Activated CD8-positive, alpha-beta memory T cell treated with anti-CD3 and anti-CD28 coated beads, Interleukin-2, amount 10 ng/mL, durations not matched to agents 7 days and 5 days (primary cell): Measurements from ENCODE around the gene SERINC1. TPM values are rescaled to one million over a fixed set of nuclear protein-coding genes. Genes with fewer than 3 reads are reported as not detected.
A peak's percentile ranks its signal among the peaks of the same experiment; 100 is the strongest.
"Not testable (repeated sequence)": the region's sequence is repeated elsewhere in the genome, so short reads cannot be mapped to it uniquely, and the experiment has no call there.

Experiments
- ATAC-seq: fragments of 150-1000 bp; cut with Tn5 transposase; one replicate; pipeline ENCODE4 v1.10.0; 2021; ENCODE audit warnings: moderate library complexity
- CTCF ChIA-PET: fragments of 350-600 bp; sonication (Branson Sonifier 250); formaldehyde crosslinking; loops from one replicate; lab custom pipeline; 2021; ENCODE audit warnings: antibody characterized with exemption; lab: Charles Lee
- DNase-seq: peaks from one replicate; pipeline ENCODE4 v3.0.0-alpha.2; 2020
- H3K27ac Mint-ChIP-seq: one replicate; pipeline ENCODE4 v1.8.0; 2021; ENCODE audit warnings: mild to moderate bottlenecking, mixed read lengths
- H3K27me3 Mint-ChIP-seq: one replicate; pipeline ENCODE4 v1.8.0; 2021; ENCODE audit warnings: mixed read lengths
- H3K36me3 Mint-ChIP-seq: one replicate; pipeline ENCODE4 v1.8.0; 2021; ENCODE audit warnings: mild to moderate bottlenecking, mixed read lengths
- H3K4me1 Mint-ChIP-seq: one replicate; pipeline ENCODE4 v1.8.0; 2021; ENCODE audit warnings: mixed read lengths
- H3K4me3 Mint-ChIP-seq: one replicate; pipeline ENCODE4 v1.8.0; 2021; ENCODE audit warnings: mild to moderate bottlenecking, moderate library complexity, mixed read lengths
- H3K9me3 Mint-ChIP-seq: one replicate; pipeline ENCODE4 v1.8.0; 2022; ENCODE audit warnings: low read depth, mixed read lengths
- total RNA-seq, 2 experiments: library from RNA; stranded (reverse); gene quantifications; one replicate each; pipeline ENCODE4 v1.2.3, GENCODE V29; 2021

The SERINC1 gene
- total RNA-seq, 2 experiments from 2014 or later: 37.6 to 52.4 TPM

DNA sequence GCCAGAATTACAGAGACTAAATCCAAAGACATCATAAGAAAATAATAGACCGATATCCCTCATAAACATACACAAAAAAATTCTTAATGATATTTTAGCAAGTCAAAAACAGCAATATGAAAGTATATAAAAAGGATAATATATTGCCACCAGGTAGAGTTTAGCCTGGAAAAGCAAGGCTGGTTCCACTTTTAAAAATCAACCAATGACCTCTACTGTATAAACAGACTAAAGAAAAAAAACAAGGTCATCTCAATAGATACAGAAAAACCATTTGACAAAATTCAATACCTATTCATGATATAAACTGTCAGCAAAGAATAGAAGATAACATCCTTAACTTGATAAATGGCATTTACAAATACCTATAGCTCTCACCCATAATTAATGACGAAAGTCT, 9.7 kb downstream of the SERINC1 start:
- Mint-ChIP-seq H3K36me3 (peaks cover 61% of the 10 kb centered on the region), H3K9me3 (no peaks in the 10 kb centered on the region), H3K27ac (no peak overlapping the region), H3K4me1 (peaks cover 33% of the 10 kb centered on the region), H3K4me3 (no peak overlapping the region), H3K27me3 (no peaks in the 10 kb centered on the region)
- no peak for ATAC-seq
- CTCF ChIA-PET: no interaction called here
- no peak for DNase-seq

- ATAC-seq, H3K9me3 Mint-ChIP-seq, DNase-seq, H3K27ac Mint-ChIP-seq, H3K4me3 Mint-ChIP-seq, H3K27me3 Mint-ChIP-seq: not testable (repeated sequence)
- Mint-ChIP-seq H3K36me3 (peaks cover 57% of the 10 kb centered on the region), H3K4me1 (peaks cover 29% of the 10 kb centered on the region)
- CTCF ChIA-PET: interaction anchor here (1.4 to 1.5 kb wide), 2 partner anchors 12 to 28 kb away, joined by 4 to 5 read pairs; no protein-coding TSS in a partner anchor
These were observed 11.7 kb downstream of the SERINC1 start for GRCh38 chr6:122459865-122460416.

GRCh38 chr6:122459240-122459639, 12.4 kb downstream of the SERINC1 start:
- no peaks in the 10 kb centered on the region for H3K9me3 Mint-ChIP-seq
- no peak for ATAC-seq

DNA sequence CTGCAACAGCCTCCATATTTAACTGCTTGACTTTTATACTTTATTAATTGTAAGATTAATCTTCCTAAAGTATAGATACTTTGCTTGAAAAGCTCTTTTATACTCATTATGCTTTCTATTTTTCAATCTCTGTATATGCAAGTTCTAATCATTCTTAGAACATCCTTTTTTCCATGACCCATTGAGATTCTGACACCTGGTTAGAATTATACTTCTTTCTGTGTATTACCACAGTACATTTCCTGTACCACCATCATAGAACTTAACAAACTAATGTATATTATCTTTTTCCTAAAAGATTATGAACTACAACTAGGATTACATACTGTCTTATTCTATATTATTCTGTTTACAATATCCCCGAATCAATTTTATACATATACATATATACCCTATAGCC, 13.5 kb downstream of the SERINC1 start:
- Mint-ChIP-seq H3K36me3 (peaks cover 66% of the 10 kb centered on the region), H3K9me3 (no peaks in the 10 kb centered on the region), H3K4me1 (peaks cover 26% of the 10 kb centered on the region), H3K4me3 (no peak overlapping the region), H3K27ac (peak overlapping the region; percentile 56), H3K27me3 (no peaks in the 10 kb centered on the region)
- CTCF ChIA-PET: no interaction called here
- ATAC-seq (peak; percentile 39), DNase-seq (no peak)

More at GRCh38 chr6:122459240-122459639, 12.4 kb downstream of the SERINC1 start:
- Mint-ChIP-seq H3K4me1 (peaks cover 28% of the 10 kb centered on the region), H3K27ac (peak overlapping the region; percentile 40), H3K27me3 (no peaks in the 10 kb centered on the region), H3K36me3 (peaks cover 63% of the 10 kb centered on the region), H3K4me3 (no peak overlapping the region)
- no peak for DNase-seq
- CTCF ChIA-PET: interaction anchor here (1.4 to 1.5 kb wide), 2 partner anchors 13 to 27 kb away, joined by 4 to 5 read pairs; no protein-coding TSS in a partner anchor

DNA sequence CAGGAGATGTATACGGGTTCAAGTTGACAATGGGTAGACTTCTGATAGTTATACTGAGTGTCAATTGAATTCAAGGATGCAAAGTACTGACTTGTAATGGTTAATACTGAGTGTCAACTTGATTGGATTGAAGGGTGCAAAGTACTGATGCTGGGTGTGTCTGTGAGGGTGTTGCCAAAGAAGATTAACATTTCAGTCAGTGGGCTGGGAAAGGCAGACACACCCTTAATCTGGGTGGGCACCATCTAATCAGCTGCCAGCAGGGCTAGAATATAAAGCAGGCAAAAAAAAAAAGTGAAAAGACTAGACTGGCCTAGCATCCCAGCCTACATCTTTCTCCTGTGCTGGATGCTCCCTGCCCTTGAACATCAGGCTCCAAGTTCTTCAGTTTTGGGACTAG, 16.5 kb downstream of the SERINC1 start:
- H3K27me3 Mint-ChIP-seq, H3K27ac Mint-ChIP-seq, ATAC-seq, H3K4me3 Mint-ChIP-seq, H3K9me3 Mint-ChIP-seq, DNase-seq, CTCF ChIA-PET: not testable (repeated sequence)
- Mint-ChIP-seq H3K4me1 (peaks cover 19% of the 10 kb centered on the region), H3K36me3 (peaks cover 66% of the 10 kb centered on the region)

DNA sequence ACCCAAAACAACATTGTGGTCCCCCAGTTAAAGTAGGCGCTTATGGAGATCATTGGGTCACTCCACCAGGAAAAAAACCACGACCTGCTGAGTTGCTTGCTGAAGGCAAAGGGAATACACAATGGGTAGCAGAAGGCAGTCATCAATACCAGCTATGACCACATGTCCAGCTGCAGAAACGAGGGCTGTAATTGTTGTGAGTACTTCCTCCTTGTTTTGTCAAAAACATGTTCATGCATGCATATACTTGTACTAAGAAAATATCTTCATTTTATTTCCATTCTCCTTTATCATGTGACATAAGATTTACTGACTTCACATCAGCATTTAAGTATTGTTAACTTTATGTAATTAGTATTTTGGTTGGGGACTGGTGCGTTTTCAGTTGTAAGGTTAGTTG, 16.9 kb downstream of the SERINC1 start:
- CTCF ChIA-PET: interaction anchor here (1.3 kb wide), 1 partner anchor 73 kb away, joined by 3 read pairs; no protein-coding TSS in a partner anchor

GRCh38 chr6:122452509-122452908, 19.1 kb downstream of the SERINC1 start:
- CTCF ChIA-PET: interaction anchor here (1.0 to 1.4 kb wide), 2 partner anchors 19 to 56 kb away, joined by 3 to 5 read pairs; partner anchors contain the start of gene SERINC1
- Mint-ChIP-seq H3K4me1 (peaks cover 5% of the 10 kb centered on the region), H3K4me3 (no peak overlapping the region), H3K27ac (no peak overlapping the region), H3K36me3 (peaks cover 63% of the 10 kb centered on the region), H3K9me3 (no peaks in the 10 kb centered on the region), H3K27me3 (no peaks in the 10 kb centered on the region)
- DNase-seq (no peak), ATAC-seq (no peak)

More for the DNA sequence above, 16.9 kb downstream of the SERINC1 start:
- ATAC-seq (no peak), DNase-seq (no peak)
- Mint-ChIP-seq H3K27me3 (no peaks in the 10 kb centered on the region), H3K4me3 (no peak overlapping the region), H3K36me3 (peaks cover 65% of the 10 kb centered on the region), H3K9me3 (no peaks in the 10 kb centered on the region), H3K4me1 (peaks cover 19% of the 10 kb centered on the region), H3K27ac (peak overlapping the region; percentile 29)

- no peak for ATAC-seq
These were observed 22.5 kb downstream of the SERINC1 start for GRCh38 chr6:122449069-122449468.

DNA sequence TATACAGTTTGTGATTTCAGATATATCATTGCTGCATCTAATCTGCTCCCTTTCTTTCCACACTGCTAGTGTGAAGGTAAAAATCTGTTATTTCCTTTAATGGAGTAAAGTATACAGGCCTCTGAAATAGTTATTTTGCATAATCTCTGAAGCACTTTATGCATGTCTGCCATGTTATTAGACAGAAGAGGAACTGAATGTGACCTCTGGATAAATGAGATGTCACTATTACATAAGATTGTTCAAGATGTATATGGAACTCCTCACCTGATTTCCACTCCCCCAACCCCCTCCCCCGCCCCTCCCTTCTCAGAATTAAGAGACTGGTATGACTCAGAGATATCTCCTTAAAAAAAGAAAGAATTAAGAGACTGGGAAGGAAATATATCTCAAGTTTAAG, 26.3 kb downstream of the SERINC1 start:
- H3K4me1 Mint-ChIP-seq: peaks cover 4% of the 10 kb centered on the region
- peaks cover 54% of the 10 kb centered on the region for H3K36me3 Mint-ChIP-seq
- H3K27ac Mint-ChIP-seq: no peak overlapping the region
- H3K9me3 Mint-ChIP-seq: peaks cover under 1% of the 10 kb centered on the region
- no peaks in the 10 kb centered on the region for H3K27me3 Mint-ChIP-seq
- no peak for ATAC-seq
- DNase-seq: no peak
- no peak overlapping the region for H3K4me3 Mint-ChIP-seq
- CTCF ChIA-PET: no interaction called here

More at GRCh38 chr6:122449069-122449468, 22.5 kb downstream of the SERINC1 start:
- peaks cover 58% of the 10 kb centered on the region for H3K36me3 Mint-ChIP-seq
- CTCF ChIA-PET: no interaction called here
- H3K4me1 Mint-ChIP-seq: peaks cover 6% of the 10 kb centered on the region
- no peak overlapping the region for H3K4me3 Mint-ChIP-seq
- no peaks in the 10 kb centered on the region for H3K9me3 Mint-ChIP-seq
- no peak for DNase-seq
- no peak overlapping the region for H3K27ac Mint-ChIP-seq
- no peaks in the 10 kb centered on the region for H3K27me3 Mint-ChIP-seq

GRCh38 chr6:122438975-122439374, 32.6 kb downstream of the SERINC1 start:
- ATAC-seq (no peak), DNase-seq (no peak)
- Mint-ChIP-seq H3K4me3 (no peak overlapping the region), H3K9me3 (peaks cover 18% of the 10 kb centered on the region), H3K36me3 (peaks cover 75% of the 10 kb centered on the region), H3K4me1 (peaks cover 3% of the 10 kb centered on the region), H3K27ac (no peak overlapping the region), H3K27me3 (no peaks in the 10 kb centered on the region)
- CTCF ChIA-PET: interaction anchor here (1.2 kb wide), 1 partner anchor 22 kb away, joined by 3 read pairs; no protein-coding TSS in a partner anchor

DNA sequence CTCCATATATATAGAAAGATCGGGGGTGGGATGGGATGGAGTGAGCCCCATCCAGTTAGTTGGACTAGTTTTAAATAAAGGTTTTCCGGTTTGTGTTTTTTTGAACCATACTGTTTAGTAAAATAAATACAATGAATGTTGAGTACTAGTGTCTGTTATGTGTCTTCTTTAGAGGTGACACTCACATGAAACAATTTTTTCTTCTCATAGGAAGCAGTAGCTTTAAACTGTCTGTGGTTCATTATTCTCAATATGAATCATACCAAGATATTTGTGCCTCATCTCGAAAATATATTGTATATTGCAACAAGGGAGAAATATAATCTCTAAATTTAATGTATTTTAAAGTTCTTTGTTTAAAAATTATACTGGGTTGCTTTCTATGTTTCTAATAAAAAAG, 38.8 kb downstream of the SERINC1 start:
- CTCF ChIA-PET: interaction anchor here (1.4 kb wide), 1 partner anchor 26 kb away, joined by 5 read pairs; no protein-coding TSS in a partner anchor
- Mint-ChIP-seq H3K27me3 (no peaks in the 10 kb centered on the region), H3K36me3 (peaks cover 71% of the 10 kb centered on the region), H3K4me1 (peaks cover 18% of the 10 kb centered on the region), H3K4me3 (no peak overlapping the region), H3K9me3 (peaks cover 2% of the 10 kb centered on the region), H3K27ac (peak overlapping the region; percentile 4)
- DNase-seq (no peak), ATAC-seq (peak; percentile 69)

DNA sequence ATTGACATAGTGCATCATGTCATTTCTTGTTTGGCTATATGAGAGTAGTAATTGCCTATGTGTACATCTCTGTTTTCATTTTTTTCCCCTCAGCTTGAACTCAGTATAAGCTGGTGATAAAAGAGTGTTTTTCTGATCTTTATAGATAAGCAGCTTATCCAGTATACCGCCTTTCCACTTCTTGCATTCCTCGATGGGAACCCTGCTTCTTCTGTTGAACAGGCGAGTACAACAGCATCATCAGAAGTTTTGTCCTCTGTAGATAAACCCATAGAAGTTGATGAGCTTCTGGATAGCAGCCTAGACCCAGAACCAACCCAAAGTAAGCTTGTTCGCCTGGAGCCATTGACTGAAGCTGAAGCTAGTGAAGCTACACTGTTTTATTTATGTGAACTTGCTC, 39.8 kb downstream of the SERINC1 start:
- DNase-seq (no peak), ATAC-seq (no peak)
- CTCF ChIA-PET: interaction anchor here (1.2 to 1.4 kb wide), 2 partner anchors 15 to 27 kb away, joined by 4 to 5 read pairs; no protein-coding TSS in a partner anchor
- Mint-ChIP-seq H3K9me3 (no peaks in the 10 kb centered on the region), H3K4me1 (peaks cover 23% of the 10 kb centered on the region), H3K27ac (no peak overlapping the region), H3K36me3 (peaks cover 70% of the 10 kb centered on the region), H3K4me3 (no peak overlapping the region), H3K27me3 (no peaks in the 10 kb centered on the region)

- no peaks in the 10 kb centered on the region for H3K27me3 Mint-ChIP-seq
- DNase-seq (no peak), ATAC-seq (no peak)
- no peak overlapping the region for H3K27ac Mint-ChIP-seq
- CTCF ChIA-PET: no interaction called here
- H3K9me3 Mint-ChIP-seq: no peaks in the 10 kb centered on the region
- H3K4me3 Mint-ChIP-seq: no peak overlapping the region
- peaks cover 29% of the 10 kb centered on the region for H3K4me1 Mint-ChIP-seq
- H3K36me3 Mint-ChIP-seq: peaks cover 74% of the 10 kb centered on the region
These were observed 42.3 kb downstream of the SERINC1 start for GRCh38 chr6:122429323-122429722.

DNA sequence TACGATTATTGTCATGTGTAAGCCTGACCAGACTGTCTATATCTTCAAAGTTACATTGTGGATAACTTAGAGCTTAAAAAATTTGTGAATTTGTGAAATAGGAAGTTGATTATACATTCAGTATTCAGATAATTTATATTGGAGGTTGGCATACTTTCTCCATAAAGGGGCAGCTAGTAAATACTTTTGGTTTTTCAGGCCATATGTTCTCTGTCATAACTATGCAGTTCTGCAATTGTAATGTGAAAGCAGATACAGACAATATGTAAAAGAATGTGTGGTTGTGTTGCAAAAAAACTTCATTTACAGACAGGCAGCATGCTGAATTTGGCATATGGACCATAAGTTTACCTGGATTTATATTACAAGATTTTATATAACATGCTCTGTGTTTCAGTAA, 42.8 kb downstream of the SERINC1 start:
- ATAC-seq: no peak
- peaks cover 31% of the 10 kb centered on the region for H3K4me1 Mint-ChIP-seq
- no peaks in the 10 kb centered on the region for H3K27me3 Mint-ChIP-seq
- no peak for DNase-seq
- H3K9me3 Mint-ChIP-seq: no peaks in the 10 kb centered on the region
- H3K27ac Mint-ChIP-seq: no peak overlapping the region
- CTCF ChIA-PET: no interaction called here
- no peak overlapping the region for H3K4me3 Mint-ChIP-seq
- peaks cover 76% of the 10 kb centered on the region for H3K36me3 Mint-ChIP-seq
